Loucy (cell line): ENCODE results near the gene TMEM271.

ENCODE experiments used
- H2AFZ ChIP-seq: fragments of 200-600 bp; sonication (generic); 2 replicates; pipeline ENCODE4 v1.6.0; 2016; ENCODE audit warnings: antibody characterized with exemption, mild to moderate bottlenecking, low read length, moderate library complexity
- H3F3A ChIP-seq: fragments of 200-600 bp; 2 replicates; pipeline ENCODE4 v1.6.0; 2016; ENCODE audit warnings: antibody characterized with exemption, low read depth, mild to moderate bottlenecking
- H3K27me3 ChIP-seq: fragments of 200-600 bp; sonication (generic); 2 replicates; pipeline ENCODE4 v1.6.1; 2014; ENCODE audit warnings: low read length, mild to moderate bottlenecking; ENCODE audit not compliant: insufficient read depth, poor library complexity, severe bottlenecking
- H3K36me3 ChIP-seq: fragments of 200-600 bp; sonication (generic); 2 replicates; pipeline ENCODE4 v1.6.1; 2016; ENCODE audit warnings: low read length; ENCODE audit not compliant: insufficient read depth
- H3K4me1 ChIP-seq: fragments of 200-600 bp; sonication (generic); 2 replicates; pipeline ENCODE4 v1.5.1; 2014; ENCODE audit warnings: low read length, mild to moderate bottlenecking; ENCODE audit not compliant: insufficient read depth, poor library complexity, severe bottlenecking
- H3K4me2 ChIP-seq: fragments of 200-600 bp; sonication (generic); 2 replicates; pipeline ENCODE4 v1.6.0; 2014; ENCODE audit warnings: antibody characterized with exemption, low read length, low read depth, mild to moderate bottlenecking; ENCODE audit not compliant: poor library complexity, severe bottlenecking
- H3K4me3 ChIP-seq: fragments of 200-600 bp; sonication (generic); 2 replicates; pipeline ENCODE4 v1.5.1; 2014; ENCODE audit warnings: low read length, mild to moderate bottlenecking, mixed read lengths; ENCODE audit not compliant: poor library complexity, severe bottlenecking
- H3K79me2 ChIP-seq: fragments of 200-600 bp; sonication (generic); 2 replicates; pipeline ENCODE4 v1.6.1; 2014; ENCODE audit warnings: low read length; ENCODE audit not compliant: insufficient read depth
- H3K9ac ChIP-seq: fragments of 200-600 bp; sonication (generic); 2 replicates; pipeline ENCODE4 v1.6.0; 2014; ENCODE audit warnings: mild to moderate bottlenecking, low read depth, low read length, moderate library complexity; ENCODE audit not compliant: poor library complexity, severe bottlenecking
- H3K9me2 ChIP-seq: fragments of 200-600 bp; sonication (generic); replicated peaks from 2 replicates; pipeline ENCODE4 v1.6.1; 2016; ENCODE audit warnings: low read depth, low read length, mixed read lengths
- H3K9me3 ChIP-seq: fragments of 200-600 bp; sonication (generic); 2 replicates; pipeline ENCODE4 v1.6.1; 2014; ENCODE audit warnings: mild to moderate bottlenecking, antibody characterized with exemption, low read length, low read depth; ENCODE audit not compliant: insufficient read depth
- H4K20me1 ChIP-seq: fragments of 200-600 bp; sonication (generic); 2 replicates; pipeline ENCODE4 v1.6.0; 2014; ENCODE audit warnings: antibody characterized with exemption, low read length, mild to moderate bottlenecking; ENCODE audit not compliant: insufficient read depth, poor library complexity, severe bottlenecking
- EZH2phosphoT487 ChIP-seq: fragments of 200-600 bp; IDR thresholded peaks from 2 replicates; pipeline ENCODE4 v1.6.1; 2018; ENCODE audit warnings: antibody characterized with exemption, mild to moderate bottlenecking, moderate library complexity, borderline replicate concordance
- TF ChIP-seq, protein P1 (sequence below): fragments of 200-600 bp; sonication (generic); conservative IDR thresholded peaks from 2 replicates; pipeline ENCODE4 v1.5.1; 2014; ENCODE audit warnings: mild to moderate bottlenecking, antibody characterized with exemption, low read length

TMEM271 gene

GRCh38 chr4:620201-620600, 44.1 kb upstream of the TMEM271 start:
- no peaks in the 10 kb centered on the region for H3F3A ChIP-seq
- no peak overlapping the region for H3K4me3 ChIP-seq
- TF ChIP-seq, protein P1, sequence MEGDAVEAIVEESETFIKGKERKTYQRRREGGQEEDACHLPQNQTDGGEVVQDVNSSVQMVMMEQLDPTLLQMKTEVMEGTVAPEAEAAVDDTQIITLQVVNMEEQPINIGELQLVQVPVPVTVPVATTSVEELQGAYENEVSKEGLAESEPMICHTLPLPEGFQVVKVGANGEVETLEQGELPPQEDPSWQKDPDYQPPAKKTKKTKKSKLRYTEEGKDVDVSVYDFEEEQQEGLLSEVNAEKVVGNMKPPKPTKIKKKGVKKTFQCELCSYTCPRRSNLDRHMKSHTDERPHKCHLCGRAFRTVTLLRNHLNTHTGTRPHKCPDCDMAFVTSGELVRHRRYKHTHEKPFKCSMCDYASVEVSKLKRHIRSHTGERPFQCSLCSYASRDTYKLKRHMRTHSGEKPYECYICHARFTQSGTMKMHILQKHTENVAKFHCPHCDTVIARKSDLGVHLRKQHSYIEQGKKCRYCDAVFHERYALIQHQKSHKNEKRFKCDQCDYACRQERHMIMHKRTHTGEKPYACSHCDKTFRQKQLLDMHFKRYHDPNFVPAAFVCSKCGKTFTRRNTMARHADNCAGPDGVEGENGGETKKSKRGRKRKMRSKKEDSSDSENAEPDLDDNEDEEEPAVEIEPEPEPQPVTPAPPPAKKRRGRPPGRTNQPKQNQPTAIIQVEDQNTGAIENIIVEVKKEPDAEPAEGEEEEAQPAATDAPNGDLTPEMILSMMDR, result no peak
- TF ChIP-seq EZH2phosphoT487, result no peak
- H3K36me3 ChIP-seq, result no peaks in the 10 kb centered on the region
- no peaks in the 10 kb centered on the region for H3K4me1 ChIP-seq
- no peak overlapping the region for H2AFZ ChIP-seq
- no peak overlapping the region for H3K9ac ChIP-seq
- no peaks in the 10 kb centered on the region for H3K9me2 ChIP-seq
- H3K79me2 ChIP-seq, result no peaks in the 10 kb centered on the region
- H3K4me2 ChIP-seq, result no peak overlapping the region
- no peaks in the 10 kb centered on the region for H4K20me1 ChIP-seq
- H3K27me3 ChIP-seq, result no peaks in the 10 kb centered on the region
- peaks cover 20% of the 10 kb centered on the region; the same call in 1 of the 2 replicates for H3K9me3 ChIP-seq

DNA sequence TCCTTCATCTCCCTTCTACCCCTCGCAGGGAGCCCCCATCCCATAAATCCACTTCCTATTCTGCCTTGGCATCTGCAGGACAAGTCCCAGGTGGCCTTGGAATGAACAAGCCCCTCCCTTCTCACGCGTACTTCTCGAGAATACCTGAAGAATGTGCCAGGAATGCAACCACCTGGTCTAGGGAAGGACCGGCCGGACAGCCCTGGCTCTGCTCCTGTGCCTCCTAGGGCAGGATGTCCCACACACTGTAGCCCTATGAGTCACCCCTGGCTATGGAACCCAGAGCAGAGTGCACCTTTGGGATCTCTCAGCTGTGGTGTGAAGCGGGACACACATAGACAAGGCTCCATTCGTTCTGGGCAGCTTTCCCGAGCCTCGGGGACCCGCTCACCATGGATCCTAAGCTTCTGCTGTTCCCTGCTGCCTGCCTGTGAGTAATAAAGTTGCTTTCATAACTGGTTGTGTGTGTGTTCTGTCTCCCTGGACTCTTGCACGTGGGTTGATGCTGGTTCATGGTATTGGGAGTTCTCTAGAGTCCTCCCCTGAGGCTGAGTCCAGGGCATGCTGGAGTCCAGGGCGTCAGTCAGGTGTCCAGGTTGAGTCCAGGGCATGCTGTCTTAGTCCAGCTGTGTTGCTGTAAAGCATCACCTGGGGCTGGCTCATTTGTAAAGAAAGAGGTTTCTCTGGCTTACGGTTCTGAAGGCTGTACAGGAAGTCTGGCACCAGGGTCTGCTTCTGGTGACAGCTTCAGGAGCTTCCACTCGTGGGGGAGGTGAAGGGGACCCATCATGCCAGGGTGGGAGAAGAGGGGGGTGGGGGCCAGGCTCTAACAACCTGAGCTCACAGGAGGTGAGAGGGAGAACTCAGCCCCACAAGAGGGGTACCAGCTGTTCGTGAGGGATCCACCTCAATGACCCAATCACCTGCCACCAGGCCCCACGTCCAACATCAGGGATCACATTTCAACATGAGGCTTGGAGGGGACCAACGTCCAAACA, 41.8 kb upstream of the TMEM271 start:
- H3K79me2 ChIP-seq, result no peaks in the 10 kb centered on the region
- H2AFZ ChIP-seq, result no peak overlapping the region
- TF ChIP-seq, protein P1, result no peak
- no peak for TF ChIP-seq EZH2phosphoT487
- H4K20me1 ChIP-seq, result no peaks in the 10 kb centered on the region
- H3K4me2 ChIP-seq, result no peak overlapping the region
- H3K9me3 ChIP-seq, result peaks cover 9% of the 10 kb centered on the region; the same call in 1 of the 2 replicates
- H3K4me3 ChIP-seq, result no peak overlapping the region
- no peaks in the 10 kb centered on the region for H3K9me2 ChIP-seq
- H3K27me3 ChIP-seq, result no peaks in the 10 kb centered on the region
- no peaks in the 10 kb centered on the region for H3K36me3 ChIP-seq
- no peaks in the 10 kb centered on the region for H3F3A ChIP-seq
- H3K9ac ChIP-seq, result no peak overlapping the region
- H3K4me1 ChIP-seq, result no peaks in the 10 kb centered on the region

DNA sequence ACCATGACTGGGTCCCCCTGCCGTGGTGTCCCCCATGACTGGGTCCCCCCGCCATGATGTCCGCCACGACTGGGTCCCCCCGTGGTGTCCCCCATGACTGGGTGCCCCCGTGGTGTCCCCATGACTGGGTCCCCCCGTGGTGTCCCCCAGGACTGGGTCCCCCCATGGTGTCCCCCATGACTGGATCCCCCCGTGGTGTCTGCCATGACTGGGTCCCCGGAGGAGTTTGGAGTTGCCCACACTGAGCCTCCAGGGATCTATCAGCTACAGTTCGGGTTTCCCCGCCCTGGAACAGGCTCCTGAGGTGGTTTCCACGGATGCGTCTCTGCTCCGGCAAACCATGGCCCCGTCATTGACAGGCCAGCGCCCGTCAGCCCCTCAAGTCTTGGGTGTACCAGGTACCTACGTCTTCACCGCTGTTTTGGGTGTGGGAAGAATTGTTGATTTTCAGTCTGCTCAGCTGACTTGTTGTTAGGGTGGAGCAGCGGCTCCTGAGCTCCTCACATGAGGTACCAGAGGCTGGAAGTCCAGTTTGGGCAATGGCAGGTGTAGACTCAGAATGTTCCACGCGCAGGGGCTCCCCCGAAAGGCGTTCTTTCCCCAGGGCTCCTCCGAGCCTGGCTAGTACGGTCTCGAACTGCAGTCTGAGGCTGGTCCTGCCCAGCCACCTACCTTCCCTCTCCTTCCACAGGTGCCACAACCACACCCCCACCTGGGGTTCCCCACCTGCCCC, 41.0 kb upstream of the TMEM271 start:
- H3K36me3 ChIP-seq, result no peaks in the 10 kb centered on the region
- H3K9me3 ChIP-seq, result peaks cover 14% of the 10 kb centered on the region; the same call in 1 of the 2 replicates
- H2AFZ ChIP-seq, result no peak overlapping the region
- H3K9ac ChIP-seq, result no peak overlapping the region
- no peaks in the 10 kb centered on the region for H4K20me1 ChIP-seq
- H3F3A ChIP-seq, result no peaks in the 10 kb centered on the region
- H3K27me3 ChIP-seq, result no peaks in the 10 kb centered on the region
- no peak overlapping the region for H3K4me3 ChIP-seq
- H3K9me2 ChIP-seq, result no peaks in the 10 kb centered on the region
- no peaks in the 10 kb centered on the region for H3K79me2 ChIP-seq
- no peaks in the 10 kb centered on the region for H3K4me1 ChIP-seq
- no peak overlapping the region for H3K4me2 ChIP-seq
- TF ChIP-seq, protein P1, result no peak
- no peak for TF ChIP-seq EZH2phosphoT487
